SK-N-SH treated with all-trans-retinoic acid at 6 μM for 48 hours (cell line): ENCODE results near the gene EARS2.

ENCODE experiments used
- ATAC-seq: fragments of 200-7000 bp; cut with Tn5 transposase; 3 replicates; pipeline ENCODE4 v1.9.1; 2020; ENCODE audit warnings: mild to moderate bottlenecking, moderate library complexity
- ARNTL ChIP-seq: fragments of 450-650 bp; formaldehyde crosslinking; IDR thresholded peaks from 2 replicates; pipeline ENCODE4 v1.5.0; 2020; ENCODE audit warnings: low read depth, mild to moderate bottlenecking, moderate library complexity, borderline replicate concordance
- BACH2 ChIP-seq: fragments of 250-450 bp; sonication (Bioruptor Pico); IDR thresholded peaks from 2 replicates; pipeline ENCODE4 v1.9.0; 2021; ENCODE audit warnings: mild to moderate bottlenecking, borderline replicate concordance
- CREB5 ChIP-seq: fragments of 250-450 bp; sonication (Bioruptor Pico); IDR thresholded peaks from 2 replicates; pipeline ENCODE4 v1.5.1; 2020; ENCODE audit warnings: low read depth, mild to moderate bottlenecking, moderate library complexity
- CSDC2 ChIP-seq: fragments of 250-450 bp; sonication (Bioruptor Pico); IDR thresholded peaks from 2 replicates; pipeline ENCODE4 v1.5.0; 2020; ENCODE audit warnings: mild to moderate bottlenecking, moderate library complexity
- CSRNP3 ChIP-seq: fragments of 250-450 bp; sonication (Bioruptor Pico); IDR thresholded peaks from 2 replicates; pipeline ENCODE4 v1.5.1; 2021; ENCODE audit warnings: mild to moderate bottlenecking, moderate library complexity
- ESRRG ChIP-seq: fragments of 250-450 bp; sonication (Bioruptor Pico); IDR thresholded peaks from 2 replicates; pipeline ENCODE4 v1.6.1; 2021; ENCODE audit warnings: mild to moderate bottlenecking
- GLIS3 ChIP-seq: fragments of 250-450 bp; sonication (Bioruptor Pico); IDR thresholded peaks from 2 replicates; pipeline ENCODE4 v1.5.0; 2020; ENCODE audit warnings: mild to moderate bottlenecking, moderate library complexity
- ISL1 ChIP-seq: fragments of 250-450 bp; sonication (Bioruptor Pico); IDR thresholded peaks from 2 replicates; pipeline ENCODE4 v2.1.2; 2022; ENCODE audit warnings: mild to moderate bottlenecking, moderate library complexity
- OSR1 ChIP-seq: fragments of 250-450 bp; sonication (Bioruptor Pico); IDR thresholded peaks from 2 replicates; pipeline ENCODE4 v1.8.0; 2022; ENCODE audit warnings: moderate library complexity, mild to moderate bottlenecking, inconsistent platforms
- PATZ1 ChIP-seq: fragments of 250-450 bp; sonication (Bioruptor Pico); IDR thresholded peaks from 2 replicates; pipeline ENCODE4 v1.8.0; 2020; ENCODE audit warnings: mild to moderate bottlenecking, moderate library complexity, borderline replicate concordance
- POU6F1 ChIP-seq: fragments of 250-450 bp; sonication (Bioruptor Pico); IDR thresholded peaks from 2 replicates; pipeline ENCODE4 v1.8.0; 2021; ENCODE audit warnings: low read depth, mild to moderate bottlenecking, moderate library complexity, borderline replicate concordance
- PPARA ChIP-seq: fragments of 250-450 bp; sonication (Bioruptor Pico); IDR thresholded peaks from 2 replicates; pipeline ENCODE4 v1.5.0; 2020; ENCODE audit warnings: mild to moderate bottlenecking, borderline replicate concordance
- RARB ChIP-seq: fragments of 250-450 bp; sonication (Bioruptor Pico); IDR thresholded peaks from 2 replicates; pipeline ENCODE4 v1.8.0; 2021; ENCODE audit warnings: mild to moderate bottlenecking, moderate library complexity
- SNAI2 ChIP-seq: fragments of 250-450 bp; sonication (Bioruptor Pico); IDR thresholded peaks from 2 replicates; pipeline ENCODE4 v1.5.0; 2020; ENCODE audit warnings: mild to moderate bottlenecking, moderate library complexity
- TCF4 ChIP-seq: fragments of 250-450 bp; sonication (Bioruptor Pico); IDR thresholded peaks from 2 replicates; pipeline ENCODE4 v1.8.0; 2021; ENCODE audit warnings: mild to moderate bottlenecking, moderate library complexity, borderline replicate concordance
- TOX ChIP-seq: fragments of 250-450 bp; sonication (Bioruptor Pico); IDR thresholded peaks from 2 replicates; pipeline ENCODE4 v1.8.0; 2021; ENCODE audit warnings: mild to moderate bottlenecking, moderate library complexity, borderline replicate concordance
- TSHZ2 ChIP-seq: fragments of 250-450 bp; sonication (Bioruptor Pico); IDR thresholded peaks from 2 replicates; pipeline ENCODE4 v1.5.0; 2020; ENCODE audit warnings: mild to moderate bottlenecking, moderate library complexity
- ZC3H10 ChIP-seq: fragments of 250-450 bp; sonication (Bioruptor Pico); IDR thresholded peaks from 2 replicates; pipeline ENCODE4 v1.5.1; 2021; ENCODE audit warnings: mild to moderate bottlenecking, moderate library complexity
- ZFP3 ChIP-seq: fragments of 250-450 bp; sonication (Bioruptor Pico); IDR thresholded peaks from 2 replicates; pipeline ENCODE4 v1.5.0; 2020; ENCODE audit warnings: mild to moderate bottlenecking, moderate library complexity
- ZFP30 ChIP-seq: fragments of 450-650 bp; formaldehyde crosslinking; IDR thresholded peaks from 2 replicates; pipeline ENCODE4 v1.5.0; 2022; ENCODE audit warnings: mild to moderate bottlenecking, moderate library complexity
- ZNF565 ChIP-seq: fragments of 450-650 bp; formaldehyde crosslinking; conservative IDR thresholded peaks from 2 replicates; pipeline ENCODE4 v1.5.0; 2020; ENCODE audit warnings: low read depth, mild to moderate bottlenecking, moderate library complexity
- ZNF70 ChIP-seq: fragments of 450-650 bp; formaldehyde crosslinking; IDR thresholded peaks from 2 replicates; pipeline ENCODE4 v1.5.0; 2020; ENCODE audit warnings: mild to moderate bottlenecking, moderate library complexity

The EARS2 gene

GRCh38 chr16:23515881-23516280, 41.3 kb downstream of the EARS2 start:
- TF ChIP-seq PATZ1 (CRISPR knock-in tag), result no peak
- no peak for TF ChIP-seq CREB5 (CRISPR knock-in tag)
- TF ChIP-seq ZFP30 (CRISPR knock-in tag), result no peak
- no peak for TF ChIP-seq ZNF70 (CRISPR knock-in tag)
- no peak for TF ChIP-seq ZNF565 (CRISPR knock-in tag)
- no peak for ATAC-seq

- ATAC-seq, result no peak
- no peak for TF ChIP-seq POU6F1
- TF ChIP-seq ISL1 (CRISPR knock-in tag), result no peak
- no peak for TF ChIP-seq ARNTL
- TF ChIP-seq ZC3H10, result no peak
Observed at GRCh38 chr16:23514381-23515152, 42.6 kb downstream of the EARS2 start.

- ATAC-seq, result no peak
- TF ChIP-seq POU6F1, result no peak
- no peak for TF ChIP-seq GLIS3 (CRISPR knock-in tag)
- TF ChIP-seq ZFP3 (CRISPR knock-in tag), result no peak
- no peak for TF ChIP-seq TCF4 (CRISPR knock-in tag)
- no peak for TF ChIP-seq PPARA (CRISPR knock-in tag)
- TF ChIP-seq ZC3H10, result no peak
- no peak for TF ChIP-seq PATZ1 (CRISPR knock-in tag)
- no peak for TF ChIP-seq TOX (CRISPR knock-in tag)
- TF ChIP-seq, all 23 proteins: peak for 0
Observed at GRCh38 chr16:23512168-23512695, 44.9 kb downstream of the EARS2 start.

- no peak for ATAC-seq
- TF ChIP-seq ISL1 (CRISPR knock-in tag) (no peak), GLIS3 (CRISPR knock-in tag) (no peak), ESRRG (CRISPR knock-in tag) (no peak), CSDC2 (CRISPR knock-in tag) (no peak), ZFP3 (CRISPR knock-in tag) (no peak), ZFP30 (CRISPR knock-in tag) (no peak), CSRNP3 (no peak), BACH2 (CRISPR knock-in tag) (no peak), SNAI2 (no peak), OSR1 (CRISPR knock-in tag) (no peak), ZNF565 (CRISPR knock-in tag) (no peak), RARB (no peak), ZC3H10 (no peak), TSHZ2 (CRISPR knock-in tag) (no peak), TCF4 (CRISPR knock-in tag) (no peak)
Observed at GRCh38 chr16:23511731-23512130, 45.4 kb downstream of the EARS2 start.
